ENCODE data around the gene TRIP13. TPM values are rescaled to one million over a fixed set of nuclear protein-coding genes. Genes with fewer than 3 reads are reported as not detected.
A peak's percentile ranks its signal among the peaks of the same experiment; 100 is the strongest.

Gene TRIP13
- total RNA-seq, 1 donor = 4.0 TPM

DNA sequence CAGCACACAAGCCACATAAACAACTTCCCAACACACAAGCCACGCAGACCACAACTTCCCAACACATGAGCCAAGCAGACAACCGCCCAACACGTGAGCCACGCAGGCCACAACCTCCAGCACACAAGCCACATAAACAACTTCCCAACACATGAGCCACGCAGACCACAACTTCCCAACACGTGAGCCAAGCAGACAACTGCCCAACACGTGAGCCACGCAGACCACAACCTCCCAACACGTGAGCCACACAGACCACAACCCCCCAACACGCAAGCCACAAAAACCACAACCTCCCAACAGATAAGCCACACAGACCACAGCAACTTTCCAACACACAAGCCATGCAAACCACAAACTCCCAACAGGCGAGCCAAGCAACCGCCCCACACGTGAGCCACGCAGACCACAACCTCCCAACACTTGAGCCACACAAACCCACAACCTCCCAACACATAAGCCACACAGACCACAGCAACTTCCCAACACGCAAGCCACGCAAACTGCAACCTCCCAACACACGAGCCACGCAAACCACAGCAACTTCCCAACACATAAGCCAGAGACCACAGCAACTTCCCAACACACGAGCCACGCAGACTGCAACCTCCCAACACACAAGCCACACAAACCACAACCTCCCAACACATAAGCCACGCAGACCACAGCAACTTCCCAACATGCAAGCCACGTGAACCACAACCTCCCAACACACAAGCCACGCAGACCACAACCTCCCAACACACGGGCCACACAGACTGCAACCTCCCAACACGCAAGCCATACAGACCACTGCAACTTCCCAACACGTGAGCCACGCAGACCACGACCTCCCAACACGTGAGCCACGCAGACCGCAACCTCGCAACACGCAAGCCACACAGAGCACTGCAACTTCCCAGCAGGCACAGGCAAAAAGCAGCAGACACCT is 10.2 kb upstream of the TRIP13 start:
- peaks cover 38% of the 10 kb centered on the region for H4K20me1 ChIP-seq (ENCODE audit: insufficient read depth, low read length)

GRCh38 chr5:883475-884181 is 9.1 kb upstream of the TRIP13 start:
- Histone ChIP-seq H3K79me2 (ENCODE audit: insufficient read depth, low read length) (peaks cover 72% of the 10 kb centered on the region), H3K27me3 (ENCODE audit: insufficient read depth, low read length) (no peaks in the 10 kb centered on the region), H3K4me2 (ENCODE audit: insufficient read depth, low read length) (no peak overlapping the region), H3K4me1 (ENCODE audit: insufficient read depth, low read length) (peaks cover 3% of the 10 kb centered on the region), H3K36me3 (ENCODE audit: insufficient read depth, low read length) (peaks cover 74% of the 10 kb centered on the region), H2AFZ (ENCODE audit: low read length) (no peak overlapping the region), H4K20me1 (ENCODE audit: insufficient read depth, low read length) (peaks cover 39% of the 10 kb centered on the region), H3K27ac (ENCODE audit: low read depth, low read length) (no peak overlapping the region), H3K9me3 (ENCODE audit: low read depth, low read length) (no peaks in the 10 kb centered on the region), H3K4me3 (ENCODE audit: insufficient read depth, low read length) (no peak overlapping the region)
- no peak for TF ChIP-seq CTCF (IDR thresholded peaks at IDR 0.05; ENCODE audit: extremely low read depth, low read depth, low read length)
- peak; percentile 71 for DNase-seq (ENCODE audit: insufficient read length, low spot score, missing footprints)

More for the DNA sequence above, 10.2 kb upstream of the TRIP13 start:
- Histone ChIP-seq H3K4me1 (ENCODE audit: insufficient read depth, low read length) (no peaks in the 10 kb centered on the region), H2AFZ (ENCODE audit: low read length) (no peak overlapping the region), H3K36me3 (ENCODE audit: insufficient read depth, low read length) (peaks cover 70% of the 10 kb centered on the region), H3K27me3 (ENCODE audit: insufficient read depth, low read length) (no peaks in the 10 kb centered on the region), H3K27ac (ENCODE audit: low read depth, low read length) (no peak overlapping the region), H3K4me2 (ENCODE audit: insufficient read depth, low read length) (no peak overlapping the region), H3K9me3 (ENCODE audit: low read depth, low read length) (no peaks in the 10 kb centered on the region), H3K79me2 (ENCODE audit: insufficient read depth, low read length) (peaks cover 67% of the 10 kb centered on the region), H3K4me3 (ENCODE audit: insufficient read depth, low read length) (no peak overlapping the region)
- TF ChIP-seq CTCF (IDR thresholded peaks at IDR 0.05; ENCODE audit: extremely low read depth, low read depth, low read length) = no peak
- DNase-seq (ENCODE audit: insufficient read length, low spot score, missing footprints) = peak; percentile 80

DNA sequence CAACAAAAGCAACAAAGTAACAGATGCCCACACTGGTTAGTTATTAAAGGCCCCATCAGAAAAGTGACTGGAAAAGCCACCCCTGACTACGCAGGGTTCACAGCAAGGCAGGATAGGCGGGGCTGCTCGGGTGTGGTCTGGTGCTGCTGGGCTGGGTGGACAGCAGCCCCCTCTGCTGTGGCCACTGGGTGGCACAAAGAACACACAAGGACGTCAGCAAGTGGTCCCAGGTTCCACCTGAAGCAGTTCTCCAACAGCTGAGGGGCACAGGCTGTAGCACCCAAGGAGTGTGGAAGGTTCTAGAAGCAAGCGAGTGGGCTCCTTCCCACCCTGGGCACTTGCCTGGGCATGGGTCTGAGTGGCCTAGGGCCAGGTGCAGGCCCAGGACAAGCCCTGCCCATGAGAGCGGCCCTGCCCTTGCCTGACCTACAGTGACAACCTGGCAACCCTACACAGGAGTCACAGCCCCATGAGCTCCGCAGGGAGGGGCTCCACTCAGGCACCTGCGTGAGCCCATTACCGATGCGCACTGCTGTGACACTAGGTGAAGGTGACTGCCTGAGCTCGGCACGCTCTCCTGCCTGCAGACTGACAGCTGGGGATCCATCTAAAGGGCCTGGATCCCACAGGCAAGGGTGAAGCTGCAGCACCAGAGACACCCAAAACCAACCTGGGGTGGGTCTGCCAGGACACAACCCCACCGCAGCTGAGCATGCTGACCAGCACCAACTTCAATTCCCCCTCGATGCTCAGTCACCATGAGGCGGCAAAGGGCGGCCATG is 8.1 kb upstream of the TRIP13 start:
- Histone ChIP-seq H3K27ac (ENCODE audit: low read depth, low read length) (no peak overlapping the region), H3K36me3 (ENCODE audit: insufficient read depth, low read length) (peaks cover 83% of the 10 kb centered on the region)

More for the DNA sequence above, 8.1 kb upstream of the TRIP13 start:
- peak; percentile 61 for DNase-seq (ENCODE audit: insufficient read length, low spot score, missing footprints)
- Histone ChIP-seq H3K4me2 (ENCODE audit: insufficient read depth, low read length) (no peak overlapping the region), H3K79me2 (ENCODE audit: insufficient read depth, low read length) (peaks cover 79% of the 10 kb centered on the region), H3K9me3 (ENCODE audit: low read depth, low read length) (no peaks in the 10 kb centered on the region), H3K27me3 (ENCODE audit: insufficient read depth, low read length) (no peaks in the 10 kb centered on the region), H3K4me1 (ENCODE audit: insufficient read depth, low read length) (peaks cover 6% of the 10 kb centered on the region), H4K20me1 (ENCODE audit: insufficient read depth, low read length) (peaks cover 44% of the 10 kb centered on the region), H3K4me3 (ENCODE audit: insufficient read depth, low read length) (no peak overlapping the region), H2AFZ (ENCODE audit: low read length) (no peak overlapping the region)
- no peak for TF ChIP-seq CTCF (IDR thresholded peaks at IDR 0.05; ENCODE audit: extremely low read depth, low read depth, low read length)

Measured in osteoblast (primary cell).